Thoracic aorta (tissue), 2 donors: ENCODE data around the gene BHLHE40. TPM values are rescaled to one million over a fixed set of nuclear protein-coding genes. Genes with fewer than 3 reads are reported as not detected.

ENCODE experiments used
- ATAC-seq: fragments of 150-250 bp; one replicate; pipeline ENCODE4 v1.8.0; 2017; ENCODE audit warnings: low read depth; ENCODE audit not compliant: insufficient number of reproducible peaks, low FRiP score
- DNase-seq: peaks from one replicate; pipeline ENCODE4 v3.0.0-alpha.2; 2020; ENCODE audit warnings: low spot score
- H3K27ac ChIP-seq, 2 donors: fragments of 200-600 bp; sonication (generic); 1 replicate in 1 of 2; 2 replicates in 1 of 2; pipeline ENCODE4 v1.5.1; 2016; ENCODE audit warnings: mild to moderate bottlenecking in 2 of 2, moderate library complexity in 2 of 2
- H3K27me3 ChIP-seq: fragments of 200-600 bp; sonication (generic); replicated peaks from 2 replicates; pipeline ENCODE4 v1.6.0; 2016; ENCODE audit warnings: mild to moderate bottlenecking; ENCODE audit not compliant: insufficient read depth
- H3K36me3 ChIP-seq: fragments of 200-600 bp; sonication (generic); one replicate; pipeline ENCODE4 v1.5.1; 2016
- H3K4me1 ChIP-seq, 2 donors: fragments of 200-600 bp; sonication (generic); 1 replicate in 1 of 2; 2 replicates in 1 of 2; pipeline versions ENCODE4 v1.5.1 to v1.6.0; 2016; ENCODE audit warnings: low read depth in 2 of 2, mild to moderate bottlenecking in 1 of 2; ENCODE audit not compliant: control insufficient read depth in 1 of 2
- H3K4me3 ChIP-seq: fragments of 200-600 bp; sonication (generic); 2 replicates; pipeline ENCODE4 v1.5.1; 2016; ENCODE audit warnings: mild to moderate bottlenecking
- H3K9me3 ChIP-seq: fragments of 200-600 bp; sonication (generic); 2 replicates; pipeline ENCODE4 v1.5.1; 2016
- total RNA-seq, 2 donors: library from RNA; depleted of rRNA; stranded (reverse); fragments of >200 nt; gene quantifications; one replicate each; pipeline versions ENCODE4 v1.1.0 to v1.2.3, GENCODE V29; 2016
- TF ChIP-seq, protein P1 (sequence below): fragments of 200-600 bp; sonication (generic); IDR thresholded peaks from one replicate; pipeline ENCODE4 v1.5.1; 2019; ENCODE audit warnings: antibody characterized with exemption

Gene BHLHE40
- total RNA-seq, 2 donors from 2014 or later = 47.2 to 109 TPM

DNA sequence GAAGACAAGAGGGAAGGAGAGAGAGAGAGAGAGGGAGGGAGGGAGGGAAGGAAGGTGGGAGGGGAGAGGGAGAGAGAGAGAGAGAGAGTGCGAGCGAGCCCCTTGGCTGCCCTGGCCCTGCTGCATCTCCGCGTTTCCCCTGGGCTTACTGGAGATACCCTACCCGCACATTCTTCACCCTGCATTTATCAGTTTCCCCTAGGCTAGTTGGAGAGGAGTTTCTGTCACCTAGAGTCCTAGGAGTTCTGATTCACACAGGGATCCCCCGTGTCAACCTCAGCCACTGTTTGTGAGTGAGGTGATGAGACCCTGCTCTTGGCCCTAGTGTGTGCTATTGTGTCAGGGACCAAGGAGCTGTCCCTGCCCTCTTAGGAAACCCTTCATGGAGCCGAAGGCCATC, 18.7 kb downstream of the BHLHE40 start:
- Histone ChIP-seq H3K4me1 (peaks cover 12 to 23% of the 10 kb centered on the region in 2 donors), H3K4me3 (no peak overlapping the region), H3K9me3 (no peaks in the 10 kb centered on the region), H3K27ac (no peak overlapping the region), H3K27me3 (no peaks in the 10 kb centered on the region), H3K36me3 (no peaks in the 10 kb centered on the region)
- no peak for ATAC-seq
- DNase-seq = no peak
- TF ChIP-seq, protein P1, sequence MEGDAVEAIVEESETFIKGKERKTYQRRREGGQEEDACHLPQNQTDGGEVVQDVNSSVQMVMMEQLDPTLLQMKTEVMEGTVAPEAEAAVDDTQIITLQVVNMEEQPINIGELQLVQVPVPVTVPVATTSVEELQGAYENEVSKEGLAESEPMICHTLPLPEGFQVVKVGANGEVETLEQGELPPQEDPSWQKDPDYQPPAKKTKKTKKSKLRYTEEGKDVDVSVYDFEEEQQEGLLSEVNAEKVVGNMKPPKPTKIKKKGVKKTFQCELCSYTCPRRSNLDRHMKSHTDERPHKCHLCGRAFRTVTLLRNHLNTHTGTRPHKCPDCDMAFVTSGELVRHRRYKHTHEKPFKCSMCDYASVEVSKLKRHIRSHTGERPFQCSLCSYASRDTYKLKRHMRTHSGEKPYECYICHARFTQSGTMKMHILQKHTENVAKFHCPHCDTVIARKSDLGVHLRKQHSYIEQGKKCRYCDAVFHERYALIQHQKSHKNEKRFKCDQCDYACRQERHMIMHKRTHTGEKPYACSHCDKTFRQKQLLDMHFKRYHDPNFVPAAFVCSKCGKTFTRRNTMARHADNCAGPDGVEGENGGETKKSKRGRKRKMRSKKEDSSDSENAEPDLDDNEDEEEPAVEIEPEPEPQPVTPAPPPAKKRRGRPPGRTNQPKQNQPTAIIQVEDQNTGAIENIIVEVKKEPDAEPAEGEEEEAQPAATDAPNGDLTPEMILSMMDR = no peak

GRCh38 chr3:4999531-5000184, 20.4 kb downstream of the BHLHE40 start:
- Histone ChIP-seq H3K9me3 (no peaks in the 10 kb centered on the region), H3K36me3 (no peaks in the 10 kb centered on the region), H3K27me3 (no peaks in the 10 kb centered on the region), H3K27ac (no peak overlapping the region), H3K4me1 (peaks cover 5 to 10% of the 10 kb centered on the region in 2 donors), H3K4me3 (no peak overlapping the region)
- ATAC-seq (no peak), DNase-seq (no peak)
- TF ChIP-seq, protein P1 = no peak

DNA sequence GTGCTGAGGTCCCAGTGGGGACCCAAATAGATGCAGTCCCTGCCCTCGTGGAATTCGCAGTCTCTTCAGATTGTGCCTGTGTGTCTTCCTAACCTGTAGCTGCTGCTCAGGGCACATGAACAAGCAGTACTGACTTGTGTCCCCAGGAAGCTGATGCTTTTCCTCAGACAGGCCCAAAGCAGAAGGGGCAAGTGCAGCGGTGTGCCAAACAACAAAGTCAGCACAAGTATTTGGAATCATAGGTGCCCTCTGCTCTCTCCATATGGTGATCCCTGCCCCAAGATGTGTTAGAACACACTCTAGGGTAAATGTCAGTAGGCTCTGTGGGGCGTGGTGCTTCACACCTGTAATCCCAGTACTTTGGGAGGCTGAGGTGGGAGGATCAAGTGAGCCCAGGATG, 21.9 kb downstream of the BHLHE40 start:
- ATAC-seq (no peak), DNase-seq (no peak)
- Histone ChIP-seq H3K27me3 (no peaks in the 10 kb centered on the region), H3K4me1 (no peaks in the 10 kb centered on the region), H3K4me3 (no peak overlapping the region), H3K9me3 (no peaks in the 10 kb centered on the region), H3K27ac (no peak overlapping the region), H3K36me3 (no peaks in the 10 kb centered on the region)
- TF ChIP-seq, protein P1 = no peak

DNA sequence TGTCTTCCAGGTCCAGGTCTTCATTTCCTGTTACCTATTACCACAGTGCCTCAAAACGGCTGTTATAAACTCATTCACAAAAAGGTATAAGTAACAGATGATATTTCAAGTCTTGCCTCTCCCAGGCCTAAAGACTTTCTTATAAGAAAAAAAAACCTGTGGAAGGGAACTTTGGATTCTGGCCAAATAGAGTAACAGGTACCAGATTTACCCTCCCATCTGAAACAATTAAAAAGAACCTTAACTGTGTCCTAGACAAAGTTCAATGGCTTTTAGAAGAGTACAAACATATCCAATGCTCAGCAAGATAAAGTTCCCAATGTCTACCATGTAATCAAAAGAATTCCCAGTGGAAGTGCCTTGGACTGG, 22.6 kb downstream of the BHLHE40 start:
- no peak for ATAC-seq
- no peaks in the 10 kb centered on the region for H3K9me3 ChIP-seq
- no peaks in the 10 kb centered on the region for H3K27me3 ChIP-seq
- no peak overlapping the region for H3K27ac ChIP-seq
- TF ChIP-seq, protein P1 = no peak
- no peaks in the 10 kb centered on the region for H3K36me3 ChIP-seq
- no peaks in the 10 kb centered on the region for H3K4me1 ChIP-seq
- DNase-seq = no peak
- no peak overlapping the region for H3K4me3 ChIP-seq

GRCh38 chr3:5002174-5002870, 23.1 kb downstream of the BHLHE40 start:
- Histone ChIP-seq H3K9me3 (no peaks in the 10 kb centered on the region), H3K4me1 (no peaks in the 10 kb centered on the region), H3K4me3 (no peak overlapping the region), H3K36me3 (no peaks in the 10 kb centered on the region), H3K27me3 (no peaks in the 10 kb centered on the region), H3K27ac (no peak overlapping the region)
- ATAC-seq (no peak), DNase-seq (no peak)
- TF ChIP-seq, protein P1 = no peak
